ENCODE measurements around the gene OR51G2.

DNA sequence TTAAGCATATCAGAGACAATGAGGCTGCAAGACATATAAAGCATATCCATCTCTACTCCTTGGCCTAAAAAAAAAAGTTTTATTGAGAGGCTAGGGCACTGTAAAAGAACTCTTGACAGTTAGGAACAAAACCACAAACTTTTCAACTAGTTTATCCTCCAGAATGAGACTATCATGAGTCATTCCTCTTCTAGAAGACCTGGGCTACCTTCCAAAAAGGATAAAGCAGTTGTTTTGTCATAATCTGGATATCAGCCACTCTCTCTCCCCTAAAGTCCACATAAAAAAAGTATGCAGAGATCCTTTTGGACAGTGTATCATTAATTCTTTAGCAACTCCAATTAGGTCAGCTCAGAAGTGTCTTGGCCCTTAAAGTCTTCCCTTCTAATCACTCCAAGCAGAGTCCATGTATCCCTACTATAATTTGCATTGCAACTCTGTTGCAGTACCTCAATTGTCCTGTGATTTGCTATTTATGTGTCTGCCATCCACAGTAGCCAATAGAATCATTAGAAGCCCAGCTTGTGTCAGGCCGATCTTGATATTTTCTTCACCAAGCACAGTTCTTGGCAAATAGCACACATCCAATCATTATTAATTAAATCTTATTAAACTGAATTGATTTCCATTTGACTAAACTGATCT, 27.0 kb downstream of the OR51G2 start:
- TF ChIP-seq POLR2A (IDR thresholded peaks at IDR 0.05): no peak
- TF ChIP-seq CTCF (IDR thresholded peaks at IDR 0.05): peak in 2 of 12 donors; percentile 31 to 47
